C4-2B (cell line): ENCODE results near the gene TMEM271.
"Not testable (repeated sequence)": the region's sequence is repeated elsewhere in the genome, so short reads cannot be mapped to it uniquely, and the experiment has no call there.

Experiments used
- H3K27ac ChIP-seq: fragments of 450-650 bp; 2 replicates; pipeline ENCODE4 v1.5.1; 2017
- CTCF ChIP-seq: fragments of 450-650 bp; conservative IDR thresholded peaks from 2 replicates; pipeline ENCODE4 v1.5.1; 2017; ENCODE audit warnings: mild to moderate bottlenecking
- ZFX ChIP-seq: fragments of 450-650 bp; IDR thresholded peaks from 2 replicates; pipeline ENCODE4 v1.6.1; 2017

The TMEM271 gene

GRCh38 chr4:592825-593520 is 16.9 kb upstream of the TMEM271 start:
- no peak for TF ChIP-seq ZFX
- no peak for TF ChIP-seq CTCF
- H3K27ac ChIP-seq: no peak overlapping the region

- not testable (repeated sequence) for H3K27ac ChIP-seq
These were observed 16.1 kb upstream of the TMEM271 start for GRCh38 chr4:592178-592577.

- no peak overlapping the region for H3K27ac ChIP-seq
- TF ChIP-seq CTCF (no peak), ZFX (no peak)
These were observed 14.3 kb upstream of the TMEM271 start for GRCh38 chr4:590313-590841.

- TF ChIP-seq CTCF (no peak), ZFX (no peak)
- no peak overlapping the region for H3K27ac ChIP-seq
These were observed 13.3 kb upstream of the TMEM271 start for GRCh38 chr4:589219-589963.

GRCh38 chr4:588351-588849 is 12.3 kb upstream of the TMEM271 start:
- H3K27ac ChIP-seq: no peak overlapping the region
- TF ChIP-seq CTCF: no peak
- TF ChIP-seq ZFX: no peak

- TF ChIP-seq ZFX (no peak), CTCF (no peak)
- no peak overlapping the region for H3K27ac ChIP-seq
These were observed 11.7 kb upstream of the TMEM271 start for GRCh38 chr4:587671-588350.

- TF ChIP-seq CTCF: no peak
- no peak for TF ChIP-seq ZFX
- H3K27ac ChIP-seq: no peak overlapping the region
These were observed 7.7 kb upstream of the TMEM271 start for GRCh38 chr4:583820-584219.
